Amniotic stem cell (primary cell): ENCODE data around the gene ZNF277.
"Not testable (repeated sequence)": the region's sequence is repeated elsewhere in the genome, so short reads cannot be mapped to it uniquely, and the experiment has no call there.

ENCODE experiments used
- DNase-seq: peaks from one replicate; lab custom pipeline; 2025; lab: John Stamatoyannopoulos, UW

Gene ZNF277

DNA sequence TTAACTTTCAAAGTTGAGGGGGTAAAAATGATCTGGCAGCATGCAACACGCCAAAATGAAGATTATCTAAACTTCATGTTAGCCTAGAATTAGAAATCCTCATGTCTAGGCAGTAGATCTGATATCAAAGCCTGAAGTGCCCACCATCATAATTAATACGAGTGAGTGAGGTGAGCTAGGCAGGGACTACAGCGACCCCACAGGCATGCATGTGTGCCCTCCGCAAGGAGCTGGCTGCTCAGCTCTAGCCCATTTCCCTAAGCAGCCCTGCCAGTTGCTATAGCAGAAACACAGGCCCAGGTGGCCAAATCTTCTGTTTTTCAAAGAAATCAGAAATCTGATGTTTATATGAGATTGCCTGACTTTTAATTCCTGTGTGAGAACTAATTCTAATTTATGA is 150.6 kb downstream of the ZNF277 start:
- no peak for DNase-seq

DNA sequence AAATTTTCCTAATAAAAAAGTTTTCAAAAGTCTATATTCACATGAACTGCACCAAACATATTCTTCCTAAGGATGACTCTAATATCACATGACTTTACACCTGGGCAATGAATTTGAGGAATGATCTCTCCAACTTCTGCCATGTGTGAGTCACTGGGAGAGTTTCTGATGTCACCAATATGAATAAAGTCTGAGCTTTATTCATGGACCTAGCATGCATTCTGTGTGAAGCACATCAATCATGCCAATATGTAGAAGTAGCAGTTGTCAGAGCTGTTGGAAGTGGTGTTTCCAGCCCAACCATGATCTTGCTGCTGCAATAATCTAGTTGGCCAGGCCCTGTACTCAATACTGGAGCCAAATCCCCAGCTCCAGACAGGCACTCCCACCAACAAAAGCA is 152.0 kb downstream of the ZNF277 start:
- no peak for DNase-seq

DNA sequence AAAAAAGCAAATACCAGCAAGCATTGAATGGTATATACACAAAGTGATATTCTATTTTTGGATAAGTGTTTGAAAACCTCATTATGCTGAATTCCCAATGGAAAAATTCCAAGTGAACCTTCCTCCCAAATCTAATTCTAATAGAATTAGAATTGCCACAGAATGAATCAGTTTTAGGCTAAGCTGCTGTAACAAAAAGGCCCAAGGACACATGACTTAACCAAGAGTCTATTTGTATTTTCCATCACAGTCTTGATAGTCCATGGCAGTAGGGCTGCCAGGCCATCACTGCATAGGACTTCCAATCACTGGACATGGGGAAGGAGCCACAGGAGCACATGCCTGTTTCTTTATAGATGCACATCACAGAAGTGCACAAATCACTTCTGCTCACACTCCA is 152.6 kb downstream of the ZNF277 start:
- DNase-seq: no peak

DNA sequence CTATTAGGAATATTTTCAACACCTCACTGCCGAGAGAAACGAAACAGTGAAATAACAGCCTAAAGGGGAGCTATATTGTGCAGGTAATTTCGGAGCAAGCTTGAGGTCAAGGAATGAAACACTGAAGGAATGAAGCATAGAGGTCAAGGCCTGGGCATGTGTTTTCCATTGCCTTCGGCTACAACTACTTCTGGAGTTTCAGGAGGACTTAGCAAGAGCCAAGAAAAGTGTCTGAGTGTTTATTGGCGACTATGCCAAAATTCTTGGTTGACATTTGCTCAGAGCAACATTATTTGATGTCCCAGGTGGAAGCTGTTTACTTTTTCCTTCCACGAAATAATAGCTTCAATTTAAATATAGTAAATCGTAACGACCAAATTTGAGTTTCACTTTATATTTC is 154.2 kb downstream of the ZNF277 start:
- no peak for DNase-seq

DNA sequence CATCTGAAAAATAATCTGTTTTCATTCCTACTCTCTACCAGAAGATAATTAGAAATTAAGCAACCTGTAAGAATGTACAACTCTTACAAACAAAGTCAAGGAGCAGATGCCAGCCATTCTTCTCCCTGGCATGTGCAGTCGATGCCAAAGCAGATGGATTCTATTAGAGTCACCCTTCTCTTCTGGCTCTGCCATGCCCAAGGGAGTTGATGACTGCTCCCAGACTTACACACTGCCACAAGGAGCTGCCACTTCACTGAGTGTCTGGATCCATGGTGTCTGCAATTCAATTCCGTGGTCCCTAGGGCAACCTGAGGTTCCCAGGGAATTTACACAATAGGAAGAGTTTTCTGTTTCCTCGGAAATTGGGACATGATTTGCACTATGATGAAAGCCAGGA is 154.7 kb downstream of the ZNF277 start:
- no peak for DNase-seq

DNA sequence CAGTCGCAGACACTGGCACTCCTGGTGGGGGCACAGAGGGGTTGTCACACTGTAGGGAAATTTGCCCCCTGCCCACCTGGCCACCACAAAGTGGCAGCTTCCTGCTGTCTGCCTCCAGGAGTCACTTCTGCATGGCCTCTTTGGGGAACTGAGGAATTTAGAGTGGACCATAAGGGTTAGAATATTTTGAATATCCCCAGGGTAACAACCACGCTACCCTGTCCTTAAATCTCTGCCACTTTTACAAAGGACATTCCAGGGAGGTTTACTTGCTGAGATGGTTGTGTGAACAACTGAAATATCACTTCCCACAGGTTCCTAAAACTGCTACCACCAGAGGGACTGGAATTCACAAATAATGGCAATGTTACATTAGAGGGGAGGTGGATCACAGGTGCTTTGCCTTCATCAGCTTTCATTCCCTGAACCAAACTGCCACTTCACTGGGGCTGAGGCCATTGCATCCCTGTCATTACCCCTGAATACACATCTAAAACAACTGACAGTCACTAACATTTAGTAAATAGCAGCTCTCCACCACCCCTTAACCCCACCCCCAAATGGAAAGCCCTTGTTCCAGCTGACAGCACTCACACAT is 155.7 kb downstream of the ZNF277 start:
- no peak for DNase-seq

DNA sequence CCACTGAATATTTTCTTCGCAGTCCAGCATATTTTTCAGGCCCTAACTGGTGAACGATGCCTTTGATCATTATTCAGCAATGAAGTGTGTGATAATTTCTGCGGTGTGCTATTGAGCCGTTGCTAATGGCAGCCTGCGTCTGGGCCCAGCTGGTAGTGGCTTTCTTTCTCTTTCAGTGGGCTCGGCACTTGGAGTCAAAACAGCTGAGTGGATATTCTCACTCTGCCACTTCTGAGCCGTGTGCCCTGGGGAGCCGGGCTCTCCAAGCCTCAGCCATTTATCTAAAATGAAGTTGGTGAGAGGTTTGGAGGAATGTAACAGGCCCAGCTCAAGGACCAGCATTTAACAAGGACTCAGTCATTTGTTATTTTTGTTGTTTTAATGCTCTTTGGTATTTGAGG is 156.2 kb downstream of the ZNF277 start:
- no peak for DNase-seq

DNA sequence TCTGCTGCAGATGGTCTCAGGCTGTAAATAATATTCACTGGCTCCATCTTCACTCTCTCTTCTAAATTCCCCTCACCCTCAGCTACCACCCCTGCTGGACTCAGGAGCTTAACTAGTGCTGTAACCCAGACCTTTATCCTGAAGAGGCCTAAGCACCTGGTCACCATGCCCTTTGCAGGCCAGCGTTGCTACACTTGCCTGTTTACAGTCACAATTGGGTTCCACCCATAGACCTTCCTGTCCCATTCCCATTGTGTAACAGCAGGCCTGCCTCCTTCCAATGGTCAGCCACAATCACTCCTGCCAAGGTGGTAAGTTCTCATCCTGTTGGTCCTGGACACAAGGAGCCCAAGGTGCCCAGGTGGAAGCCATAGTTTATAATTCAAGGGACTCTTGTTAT is 157.9 kb downstream of the ZNF277 start:
- DNase-seq: no peak

DNA sequence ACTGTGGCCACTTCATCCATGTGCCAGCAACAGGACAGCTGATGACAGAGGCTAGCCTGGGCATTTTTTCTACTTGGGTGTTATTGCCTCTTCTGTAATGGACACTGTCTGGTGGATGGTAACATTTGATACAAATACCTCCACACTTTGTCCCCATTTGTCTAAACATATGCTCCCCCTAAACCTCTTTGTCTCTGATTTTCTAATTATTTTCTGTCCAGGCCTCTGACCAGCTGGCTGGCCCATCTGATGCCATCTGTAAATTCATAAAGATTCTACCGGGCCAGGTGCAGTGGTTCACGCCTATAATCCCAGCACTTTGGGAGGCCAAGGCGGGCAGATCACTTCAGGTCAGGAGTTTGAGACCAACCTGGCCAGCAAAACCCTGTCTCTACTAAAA is 159.1 kb downstream of the ZNF277 start:
- no peak for DNase-seq

DNA sequence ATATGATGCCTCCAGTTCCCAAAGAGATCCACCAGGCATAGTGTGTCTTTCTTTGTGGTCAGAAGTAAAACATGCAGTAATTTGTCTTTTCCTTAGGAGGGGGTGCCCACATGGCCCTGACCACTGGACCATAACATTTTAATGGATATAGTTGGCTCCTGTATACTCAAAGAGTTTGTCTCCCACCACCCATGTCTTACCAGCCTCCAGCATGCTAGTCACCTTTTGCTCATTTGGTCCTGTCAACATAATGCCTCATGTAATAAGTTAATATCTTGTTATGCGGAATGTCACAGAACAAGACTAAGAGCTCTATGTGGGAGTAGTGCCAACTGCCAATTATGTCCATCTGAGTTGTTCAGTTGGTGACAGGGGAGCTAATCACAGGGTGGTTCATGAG is 160.4 kb downstream of the ZNF277 start:
- DNase-seq: no peak

DNA sequence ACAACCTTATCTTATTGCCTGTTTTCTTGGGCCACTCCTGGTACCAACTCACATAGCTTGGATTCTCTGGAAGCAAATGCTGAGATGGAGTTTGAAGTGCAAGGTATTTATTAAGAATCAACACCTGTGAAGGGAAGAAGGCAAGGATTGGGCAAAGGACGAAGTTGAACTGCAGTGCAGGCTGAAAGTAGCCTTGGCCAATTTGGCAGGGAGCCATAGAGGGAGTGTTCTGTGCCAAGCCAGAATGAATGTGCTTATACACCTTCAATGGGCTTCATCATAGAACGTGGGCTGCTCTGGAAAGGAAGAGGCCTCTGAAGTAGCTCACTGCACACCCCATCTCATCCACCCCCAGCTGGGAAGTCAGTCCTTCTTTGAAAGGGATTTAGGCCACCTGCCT is 163.9 kb downstream of the ZNF277 start:
- no peak for DNase-seq

DNA sequence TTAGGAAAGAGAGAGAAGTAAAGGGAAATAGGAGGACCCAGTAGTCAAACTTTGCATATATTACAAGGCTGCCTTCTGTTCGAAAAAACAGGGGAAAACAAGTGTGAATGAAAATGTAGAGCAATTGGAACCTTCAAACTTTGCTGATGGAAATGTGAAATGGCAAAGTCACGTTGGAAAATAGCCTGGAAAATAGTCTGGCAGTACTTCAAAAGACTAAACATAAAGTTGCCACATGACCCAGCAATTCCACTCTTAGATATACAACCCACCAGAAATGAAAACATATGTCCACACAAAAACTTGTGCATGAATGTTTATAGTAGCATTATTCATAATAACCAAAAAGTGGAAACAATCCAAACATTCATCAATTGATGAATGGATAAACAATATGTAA is 165.2 kb downstream of the ZNF277 start:
- no peak for DNase-seq

DNA sequence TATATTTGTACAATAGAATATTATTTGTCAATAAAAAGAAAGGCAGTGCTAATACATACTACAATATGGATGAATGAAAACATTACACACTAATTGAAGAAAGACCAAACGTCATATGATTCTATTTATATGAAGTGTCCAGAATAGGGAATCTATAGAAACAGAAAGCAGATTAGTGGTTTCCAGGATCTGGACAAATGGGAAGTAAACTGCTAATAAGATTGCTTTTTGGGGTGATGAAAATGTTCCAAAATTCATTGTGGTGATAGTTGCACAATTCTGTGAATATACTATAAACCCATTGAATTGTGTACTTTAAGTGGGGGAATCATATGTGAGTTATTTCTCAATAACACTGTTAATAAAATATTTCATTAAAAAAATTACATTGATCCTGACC is 165.6 kb downstream of the ZNF277 start:
- DNase-seq: no peak

DNA sequence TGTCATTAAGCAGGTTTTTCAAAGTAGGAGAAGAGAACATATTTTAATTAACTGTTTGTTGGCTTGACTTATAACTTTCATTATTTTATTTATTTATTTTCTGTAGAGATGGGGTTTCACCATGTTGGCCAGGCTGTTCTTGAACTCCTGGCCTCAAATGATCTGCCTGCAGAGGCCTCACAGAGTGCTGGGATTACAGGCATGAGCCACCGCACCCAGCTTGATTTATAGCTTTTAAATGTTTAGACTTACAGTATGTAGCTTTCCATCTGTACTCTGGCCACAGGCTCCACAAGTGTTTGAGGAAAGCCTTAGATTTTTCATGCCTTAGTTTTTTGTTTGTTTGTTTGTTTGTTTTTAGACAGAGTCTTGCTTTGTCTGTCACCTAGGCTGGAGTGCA is 171.1 kb downstream of the ZNF277 start:
- no peak for DNase-seq

DNA sequence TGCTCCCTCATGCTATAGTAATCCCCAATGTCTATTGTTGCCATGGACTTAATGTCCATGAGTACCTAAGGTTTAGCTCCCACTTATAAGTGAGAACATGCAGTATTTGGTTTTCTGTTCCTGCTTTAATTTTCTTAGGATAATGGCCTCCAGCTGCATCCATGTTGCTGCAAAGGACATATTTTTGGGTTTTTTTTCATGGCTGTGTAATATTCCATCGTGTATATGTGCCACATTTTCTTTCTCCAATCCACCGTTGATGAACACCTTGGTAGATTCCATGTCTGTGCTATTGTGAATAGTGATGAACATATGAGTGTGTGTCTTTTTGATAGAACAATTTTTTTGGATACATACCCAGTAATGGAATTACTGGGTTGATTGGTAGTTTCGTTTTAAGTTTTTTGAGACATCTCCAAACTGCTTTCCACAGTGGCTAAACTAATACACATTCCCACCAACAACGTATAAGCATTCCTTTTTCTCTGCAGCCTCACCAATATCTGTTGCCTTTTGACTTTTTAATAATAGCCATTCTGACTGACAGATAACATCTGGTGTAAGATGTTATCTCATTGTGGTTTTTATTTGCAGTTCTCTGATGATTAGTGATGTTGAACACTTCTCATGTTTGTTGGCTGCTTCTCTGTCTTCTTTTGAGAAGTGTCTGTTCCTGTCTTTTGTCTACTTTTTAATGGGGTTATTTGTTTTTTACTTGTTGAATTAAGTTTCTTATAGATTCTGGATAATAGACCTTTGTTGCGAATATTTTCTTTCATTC is 175.0 kb downstream of the ZNF277 start:
- DNase-seq: no peak

DNA sequence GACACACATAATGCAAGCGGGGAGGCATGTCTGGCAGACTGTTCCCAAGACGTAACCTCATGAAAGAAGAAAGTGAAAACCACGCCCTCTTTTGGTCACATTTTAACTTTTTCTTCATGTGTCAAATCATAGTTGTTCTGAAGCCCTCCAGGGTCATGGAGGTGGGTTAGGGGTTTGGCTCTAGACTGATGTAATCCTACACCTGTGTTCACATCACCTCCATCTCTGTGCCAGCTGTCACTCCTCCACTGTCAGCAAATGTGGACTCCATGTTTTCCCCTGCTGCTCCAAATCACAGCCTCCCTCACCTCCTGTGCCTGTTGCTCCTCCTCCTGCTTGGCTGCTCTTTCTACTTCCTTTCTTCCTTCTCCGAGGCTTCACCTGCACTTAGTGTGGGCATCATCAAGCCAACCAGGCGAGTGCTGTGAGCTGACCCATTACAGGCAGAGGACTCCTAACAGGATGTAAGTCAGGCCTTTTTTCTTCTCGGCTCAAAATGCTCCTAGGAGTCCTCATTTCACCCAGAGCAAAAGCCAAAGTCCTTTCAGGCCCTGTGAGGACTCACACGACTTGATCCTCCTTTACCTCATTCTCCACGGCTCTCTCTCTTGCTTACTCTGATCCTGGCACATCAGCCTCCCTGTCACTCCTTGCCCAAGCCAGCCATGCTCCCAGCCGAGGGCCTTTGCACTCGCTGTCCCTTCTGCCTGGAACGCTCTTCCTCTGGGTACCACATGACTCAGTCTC is 177.3 kb downstream of the ZNF277 start:
- no peak for DNase-seq

DNA sequence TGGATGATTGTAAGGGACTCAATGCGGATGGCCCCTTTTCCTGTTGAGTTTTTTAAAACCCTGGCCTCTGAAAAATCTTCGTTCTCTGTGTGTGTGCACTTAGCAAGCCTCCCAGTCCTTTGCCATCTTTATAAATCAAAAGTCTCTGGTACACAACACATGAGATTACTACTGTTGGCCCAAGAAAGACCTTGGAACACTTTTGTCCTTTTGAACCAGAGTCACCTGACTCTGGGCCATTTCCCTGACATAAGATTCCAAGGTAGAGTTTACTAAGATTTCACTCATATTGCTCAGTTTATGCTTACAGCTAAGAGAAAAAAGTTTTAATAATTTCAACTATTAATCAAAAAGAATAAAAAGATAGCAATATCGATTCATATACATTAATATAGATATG is 179.0 kb downstream of the ZNF277 start:
- DNase-seq: no peak

DNA sequence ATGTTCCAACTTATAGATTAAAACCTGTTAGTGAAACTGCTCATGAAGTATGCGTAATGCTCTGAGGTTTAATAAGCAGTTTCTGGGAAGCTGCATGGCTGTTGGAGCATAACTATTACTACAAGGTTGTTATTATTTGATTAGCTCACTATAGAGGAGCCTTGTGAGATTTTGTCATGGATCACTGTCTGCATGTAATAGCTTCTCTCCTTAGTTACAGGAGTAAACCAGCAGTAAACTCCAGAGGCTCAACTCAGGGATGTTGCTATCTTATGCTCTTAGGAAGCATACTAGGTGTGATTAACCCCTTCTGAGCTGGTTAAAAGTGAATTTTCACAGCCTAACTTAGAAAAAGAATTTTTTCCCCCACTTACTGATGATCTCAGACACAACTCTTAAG is 180.1 kb downstream of the ZNF277 start:
- no peak for DNase-seq

DNA sequence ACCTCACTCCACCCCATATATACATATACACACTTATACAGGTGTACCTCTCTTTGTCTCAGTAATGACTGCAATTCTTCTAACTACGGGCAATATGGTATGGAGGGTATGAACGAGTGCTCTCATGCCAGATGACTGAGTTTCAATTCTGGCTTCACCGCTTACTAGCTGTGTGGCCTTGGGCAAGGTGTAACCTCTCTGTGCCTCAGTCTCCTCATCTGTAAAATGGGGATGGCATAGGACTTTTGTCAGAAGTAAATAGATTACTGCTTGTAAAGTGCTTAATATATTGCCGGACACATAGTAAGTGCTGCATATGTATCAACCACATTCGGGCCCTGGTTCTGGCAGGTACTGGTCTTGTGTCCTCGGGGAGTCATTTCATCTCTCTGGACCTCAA is 183.7 kb downstream of the ZNF277 start:
- DNase-seq: no peak

DNA sequence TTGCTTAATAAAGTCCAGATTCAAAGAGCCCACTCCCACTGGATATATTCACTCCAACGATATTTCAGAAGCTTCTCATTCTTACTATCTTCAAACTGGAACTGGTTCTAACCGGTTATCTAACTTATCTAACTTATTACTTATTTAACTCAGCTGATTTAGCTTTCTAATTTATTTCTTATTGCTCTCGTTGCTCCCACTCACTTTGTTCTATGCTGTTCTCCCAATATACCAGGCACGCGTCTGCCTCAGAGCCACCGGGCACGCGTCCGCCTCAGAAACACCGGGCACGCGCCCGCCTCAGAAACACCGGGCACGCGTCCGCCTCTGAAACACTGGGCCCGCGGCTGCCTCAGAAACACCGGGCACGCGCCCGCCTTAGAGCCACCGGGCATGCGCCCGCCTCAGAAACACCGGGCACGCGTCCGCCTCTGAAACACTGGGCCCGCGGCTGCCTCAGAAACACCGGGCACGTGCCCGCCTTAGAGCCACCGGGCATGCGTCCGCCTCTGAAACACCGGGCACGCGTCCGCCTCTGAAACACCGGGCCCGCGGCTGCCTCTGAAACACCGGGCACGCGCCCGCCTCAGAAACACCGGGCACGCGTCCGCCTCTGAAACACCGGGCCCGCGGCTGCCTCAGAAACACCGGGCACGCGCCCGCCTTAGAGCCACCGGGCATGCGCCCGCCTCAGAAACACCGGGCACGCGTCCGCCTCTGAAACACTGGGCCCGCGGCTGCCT is 184.8 kb downstream of the ZNF277 start:
- not testable (repeated sequence) for DNase-seq

DNA sequence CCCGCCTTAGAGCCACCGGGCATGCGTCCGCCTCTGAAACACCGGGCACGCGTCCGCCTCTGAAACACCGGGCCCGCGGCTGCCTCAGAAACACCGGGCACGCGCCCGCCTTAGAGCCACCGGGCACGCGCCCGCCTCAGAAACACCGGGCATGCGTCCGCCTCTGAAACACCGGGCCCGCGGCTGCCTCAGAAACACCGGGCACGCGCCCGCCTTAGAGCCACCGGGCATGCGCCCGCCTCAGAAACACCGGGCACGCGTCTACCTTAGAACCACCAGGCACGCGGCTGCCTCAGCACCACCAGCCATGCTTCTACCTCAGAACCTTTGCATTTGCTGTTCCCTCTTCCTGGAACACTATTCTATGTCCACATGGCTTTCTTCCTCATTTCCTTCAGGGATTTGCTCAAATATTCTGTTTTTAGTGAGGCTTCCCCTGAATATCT is 185.4 kb downstream of the ZNF277 start:
- DNase-seq: not testable (repeated sequence)
